HEK293 (cell line): ENCODE measurements around the gene PDPK1.
"Not testable (repeated sequence)": the region's sequence is repeated elsewhere in the genome, so short reads cannot be mapped to it uniquely, and the experiment has no call there.

Source experiments
- CTCF ChIA-PET: fragments of 350-600 bp; formaldehyde crosslinking; extraction: SDS; loops from one replicate; lab custom pipeline; 2021; ENCODE audit warnings: antibody characterized with exemption; lab: Yijun Ruan, JAX
- POLR2A ChIA-PET: fragments of 300-600 bp; formaldehyde crosslinking; extraction: SDS; loops from one replicate; lab custom pipeline; 2020; ENCODE audit warnings: antibody characterized with exemption, inconsistent platforms; lab: Yijun Ruan, JAX
- H3K27ac ChIP-seq: fragments of 200-500 bp; sonication (Bioruptor generic); 2 replicates; pipeline ENCODE4 v1.5.1; 2014; ENCODE audit warnings: low read depth, low read length, control low read depth, inconsistent platforms; ENCODE audit errors: extremely low read depth
- H3K36me3 ChIP-seq, 2 experiments: fragments of 200-500 bp in 1 of 2; sonication (Bioruptor generic) in 1 of 2; 1 replicate in 1 of 2; 2 replicates in 1 of 2; pipeline ENCODE4 v1.5.1; 2014 to 2017; ENCODE audit warnings: inconsistent platforms in 2 of 2, low read length in 2 of 2; ENCODE audit not compliant: control insufficient read depth in 2 of 2, insufficient read depth in 1 of 2
- H3K4me1 ChIP-seq: fragments of 200-500 bp; sonication (Bioruptor generic); 2 replicates; pipeline ENCODE4 v1.5.1; 2014; ENCODE audit warnings: mild to moderate bottlenecking, low read length, inconsistent platforms; ENCODE audit not compliant: control insufficient read depth, insufficient read depth
- H3K4me3 ChIP-seq: 2 replicates; pipeline ENCODE4 v1.5.1; 2011; ENCODE audit warnings: low read depth, mild to moderate bottlenecking, control low read depth, low read length, moderate library complexity
- H3K9me3 ChIP-seq: fragments of 200-500 bp; sonication (Bioruptor generic); 2 replicates; pipeline ENCODE4 v1.5.1; 2014; ENCODE audit warnings: low read depth, low read length, inconsistent platforms; ENCODE audit not compliant: control insufficient read depth, insufficient read depth
- GLI2 ChIP-seq: fragments of 450-650 bp; formaldehyde crosslinking; IDR thresholded peaks from 2 replicates; pipeline ENCODE4; 2017; ENCODE audit warnings: missing biosample characterization, missing genetic modification characterization, low read depth, borderline replicate concordance
- HOXA7 ChIP-seq: sonication (generic); formaldehyde crosslinking; IDR thresholded peaks from 2 replicates; pipeline ENCODE4 v1.8.1; 2022; ENCODE audit warnings: missing genetic modification reagents, borderline replicate concordance
- WT1 ChIP-seq: fragments of 450-650 bp; formaldehyde crosslinking; IDR thresholded peaks from 2 replicates; pipeline ENCODE4 v1.5.1; 2016; ENCODE audit warnings: missing biosample characterization, missing genetic modification characterization
- ZBTB1 ChIP-seq: fragments of 450-650 bp; formaldehyde crosslinking; IDR thresholded peaks from 2 replicates; pipeline ENCODE4 v1.5.1; 2016; ENCODE audit warnings: missing biosample characterization, missing genetic modification characterization
- ZBTB21 ChIP-seq: fragments of 450-650 bp; formaldehyde crosslinking; IDR thresholded peaks from 2 replicates; pipeline ENCODE4 v1.5.1; 2017; ENCODE audit warnings: missing biosample characterization, missing genetic modification characterization
- ZNF10 ChIP-seq: fragments of 450-650 bp; formaldehyde crosslinking; IDR thresholded peaks from 2 replicates; pipeline ENCODE4 v1.5.1; 2017; ENCODE audit warnings: missing biosample characterization, missing genetic modification characterization
- ZNF146 ChIP-seq: fragments of 450-650 bp; formaldehyde crosslinking; IDR thresholded peaks from 2 replicates; pipeline ENCODE4 v1.5.1; 2016; ENCODE audit warnings: missing biosample characterization, missing genetic modification characterization
- ZNF223 ChIP-seq: fragments of 450-650 bp; formaldehyde crosslinking; IDR thresholded peaks from 2 replicates; pipeline ENCODE4 v1.5.1; 2016; ENCODE audit warnings: missing biosample characterization, missing genetic modification characterization
- ZNF350 ChIP-seq: fragments of 450-650 bp; formaldehyde crosslinking; IDR thresholded peaks from 2 replicates; pipeline ENCODE4 v1.5.0; 2017; ENCODE audit warnings: missing biosample characterization, mild to moderate bottlenecking, missing genetic modification characterization
- ZNF394 ChIP-seq: fragments of 450-650 bp; formaldehyde crosslinking; IDR thresholded peaks from 2 replicates; pipeline ENCODE4 v1.5.1; 2016; ENCODE audit warnings: missing biosample characterization, missing genetic modification characterization, mild to moderate bottlenecking, moderate library complexity, borderline replicate concordance
- ZNF48 ChIP-seq: fragments of 450-650 bp; formaldehyde crosslinking; IDR thresholded peaks from 2 replicates; pipeline ENCODE4 v1.5.1; 2016; ENCODE audit warnings: missing biosample characterization, missing genetic modification characterization
- ZNF501 ChIP-seq: fragments of 450-650 bp; formaldehyde crosslinking; IDR thresholded peaks from 2 replicates; pipeline ENCODE4 v1.5.1; 2016; ENCODE audit warnings: missing biosample characterization, missing genetic modification characterization
- ZNF521 ChIP-seq: fragments of 450-650 bp; formaldehyde crosslinking; IDR thresholded peaks from 2 replicates; pipeline ENCODE4 v1.5.1; 2017; ENCODE audit warnings: missing biosample characterization, mild to moderate bottlenecking, missing genetic modification characterization
- ZNF585B ChIP-seq: fragments of 450-650 bp; formaldehyde crosslinking; IDR thresholded peaks from 2 replicates; pipeline ENCODE4 v1.5.1; 2016; ENCODE audit warnings: missing biosample characterization, missing genetic modification characterization
- ZNF707 ChIP-seq: fragments of 450-650 bp; formaldehyde crosslinking; IDR thresholded peaks from 2 replicates; pipeline ENCODE4 v1.5.1; 2016; ENCODE audit warnings: missing biosample characterization, missing genetic modification characterization
- ZNF830 ChIP-seq: fragments of 450-650 bp; IDR thresholded peaks from 2 replicates; pipeline ENCODE4 v1.5.0; 2018; ENCODE audit warnings: missing biosample characterization, missing genetic modification characterization, low read depth, mild to moderate bottlenecking, moderate library complexity
- TF ChIP-seq, protein P1 (sequence below): fragments of 450-650 bp; formaldehyde crosslinking; IDR thresholded peaks from 2 replicates; pipeline ENCODE4 v1.5.1; 2016; ENCODE audit warnings: missing biosample characterization, missing genetic modification characterization, low read depth
- TF ChIP-seq, protein P2 (sequence below): fragments of 450-650 bp; IDR thresholded peaks from 2 replicates; pipeline ENCODE4 v1.5.1; 2018; ENCODE audit warnings: missing biosample characterization, missing genetic modification characterization
- TF ChIP-seq, protein P3 (sequence below): fragments of 450-650 bp; formaldehyde crosslinking; IDR thresholded peaks from 2 replicates; pipeline ENCODE4 v1.5.1; 2017; ENCODE audit warnings: missing biosample characterization, missing genetic modification characterization
- TF ChIP-seq, protein P4 (sequence below): fragments of 450-650 bp; formaldehyde crosslinking; IDR thresholded peaks from 2 replicates; pipeline ENCODE4 v1.5.1; 2016; ENCODE audit warnings: missing biosample characterization, missing genetic modification characterization

PDPK1 gene

DNA sequence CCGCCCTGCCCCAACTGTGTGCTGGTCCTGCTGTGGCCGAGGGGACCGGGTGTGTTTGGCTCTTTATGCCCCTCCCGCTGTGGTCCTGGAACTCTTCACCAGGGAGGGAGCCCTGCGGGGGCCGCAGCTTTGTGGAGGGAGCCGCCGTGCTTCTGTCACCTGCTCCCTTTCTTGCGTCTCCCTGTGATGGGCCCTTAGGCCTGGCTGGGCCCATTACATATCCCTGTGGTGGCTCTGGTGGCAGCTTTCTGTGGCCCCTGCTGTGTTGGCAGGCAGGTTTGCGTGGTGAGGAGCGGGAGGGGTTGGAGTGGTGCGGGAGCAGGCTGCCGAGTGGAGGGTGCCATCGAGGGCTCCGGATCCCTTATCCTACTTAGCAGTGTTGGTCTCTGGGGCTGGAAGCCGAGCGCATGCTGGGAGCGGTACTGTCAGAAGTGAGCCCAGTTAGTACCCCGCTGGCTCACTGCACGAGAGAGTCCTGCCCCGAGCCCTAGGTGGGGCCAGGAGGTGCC, 60.4 kb downstream of the PDPK1 start:
- TF ChIP-seq ZBTB21 (tag by site-specific recombination) (no peak), ZNF223 (no peak), WT1 (tag by site-specific recombination) (no peak), ZNF350 (tag by site-specific recombination) (no peak), ZNF394 (tag by site-specific recombination) (no peak), ZBTB1 (tag by site-specific recombination) (no peak), ZNF48 (tag by site-specific recombination) (no peak), ZNF10 (tag by site-specific recombination) (no peak), ZNF707 (tag by site-specific recombination) (no peak)
- TF ChIP-seq, protein P1, sequence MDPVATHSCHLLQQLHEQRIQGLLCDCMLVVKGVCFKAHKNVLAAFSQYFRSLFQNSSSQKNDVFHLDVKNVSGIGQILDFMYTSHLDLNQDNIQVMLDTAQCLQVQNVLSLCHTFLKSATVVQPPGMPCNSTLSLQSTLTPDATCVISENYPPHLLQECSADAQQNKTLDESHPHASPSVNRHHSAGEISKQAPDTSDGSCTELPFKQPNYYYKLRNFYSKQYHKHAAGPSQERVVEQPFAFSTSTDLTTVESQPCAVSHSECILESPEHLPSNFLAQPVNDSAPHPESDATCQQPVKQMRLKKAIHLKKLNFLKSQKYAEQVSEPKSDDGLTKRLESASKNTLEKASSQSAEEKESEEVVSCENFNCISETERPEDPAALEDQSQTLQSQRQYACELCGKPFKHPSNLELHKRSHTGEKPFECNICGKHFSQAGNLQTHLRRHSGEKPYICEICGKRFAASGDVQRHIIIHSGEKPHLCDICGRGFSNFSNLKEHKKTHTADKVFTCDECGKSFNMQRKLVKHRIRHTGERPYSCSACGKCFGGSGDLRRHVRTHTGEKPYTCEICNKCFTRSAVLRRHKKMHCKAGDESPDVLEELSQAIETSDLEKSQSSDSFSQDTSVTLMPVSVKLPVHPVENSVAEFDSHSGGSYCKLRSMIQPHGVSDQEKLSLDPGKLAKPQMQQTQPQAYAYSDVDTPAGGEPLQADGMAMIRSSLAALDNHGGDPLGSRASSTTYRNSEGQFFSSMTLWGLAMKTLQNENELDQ (tag by site-specific recombination): no peak
- TF ChIP-seq, protein P2, sequence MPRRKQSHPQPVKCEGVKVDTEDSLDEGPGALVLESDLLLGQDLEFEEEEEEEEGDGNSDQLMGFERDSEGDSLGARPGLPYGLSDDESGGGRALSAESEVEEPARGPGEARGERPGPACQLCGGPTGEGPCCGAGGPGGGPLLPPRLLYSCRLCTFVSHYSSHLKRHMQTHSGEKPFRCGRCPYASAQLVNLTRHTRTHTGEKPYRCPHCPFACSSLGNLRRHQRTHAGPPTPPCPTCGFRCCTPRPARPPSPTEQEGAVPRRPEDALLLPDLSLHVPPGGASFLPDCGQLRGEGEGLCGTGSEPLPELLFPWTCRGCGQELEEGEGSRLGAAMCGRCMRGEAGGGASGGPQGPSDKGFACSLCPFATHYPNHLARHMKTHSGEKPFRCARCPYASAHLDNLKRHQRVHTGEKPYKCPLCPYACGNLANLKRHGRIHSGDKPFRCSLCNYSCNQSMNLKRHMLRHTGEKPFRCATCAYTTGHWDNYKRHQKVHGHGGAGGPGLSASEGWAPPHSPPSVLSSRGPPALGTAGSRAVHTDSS (tag by site-specific recombination): no peak
- ChIA-PET CTCF (no interaction called here), POLR2A (no interaction called here)
- no peaks in the 10 kb centered on the region for H3K4me1 ChIP-seq
- no peak overlapping the region for H3K4me3 ChIP-seq
- peaks cover 0 to 42% of the 10 kb centered on the region in 2 experiments; a peak in 2 of 3 replicates for H3K36me3 ChIP-seq
- no peaks in the 10 kb centered on the region for H3K9me3 ChIP-seq
- no peak overlapping the region for H3K27ac ChIP-seq

DNA sequence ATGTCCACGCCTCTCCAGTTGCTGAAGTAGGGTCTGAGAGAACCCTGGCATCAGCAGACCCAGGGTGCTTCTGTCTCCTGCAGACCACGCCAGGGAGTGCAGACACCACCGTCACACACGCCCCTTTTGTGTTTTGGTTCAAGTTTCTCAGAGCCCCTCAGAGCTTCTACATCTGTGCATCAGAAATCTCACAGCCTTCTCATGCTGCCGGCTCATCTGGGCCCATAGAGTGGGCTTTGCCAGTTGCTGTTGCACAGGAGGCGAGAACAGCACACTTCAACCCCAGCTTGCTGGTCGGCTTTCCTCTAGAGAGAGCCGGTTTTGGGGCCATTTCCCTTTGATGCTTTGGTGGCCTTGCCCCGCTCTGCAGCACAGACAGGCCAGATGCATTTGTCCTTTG, 60.9 kb downstream of the PDPK1 start:
- no peak for TF ChIP-seq ZNF146 (tag by site-specific recombination)
- no peak for TF ChIP-seq GLI2 (tag by site-specific recombination)
- no peak for TF ChIP-seq ZNF830 (tag by site-specific recombination)
- TF ChIP-seq, protein P3, sequence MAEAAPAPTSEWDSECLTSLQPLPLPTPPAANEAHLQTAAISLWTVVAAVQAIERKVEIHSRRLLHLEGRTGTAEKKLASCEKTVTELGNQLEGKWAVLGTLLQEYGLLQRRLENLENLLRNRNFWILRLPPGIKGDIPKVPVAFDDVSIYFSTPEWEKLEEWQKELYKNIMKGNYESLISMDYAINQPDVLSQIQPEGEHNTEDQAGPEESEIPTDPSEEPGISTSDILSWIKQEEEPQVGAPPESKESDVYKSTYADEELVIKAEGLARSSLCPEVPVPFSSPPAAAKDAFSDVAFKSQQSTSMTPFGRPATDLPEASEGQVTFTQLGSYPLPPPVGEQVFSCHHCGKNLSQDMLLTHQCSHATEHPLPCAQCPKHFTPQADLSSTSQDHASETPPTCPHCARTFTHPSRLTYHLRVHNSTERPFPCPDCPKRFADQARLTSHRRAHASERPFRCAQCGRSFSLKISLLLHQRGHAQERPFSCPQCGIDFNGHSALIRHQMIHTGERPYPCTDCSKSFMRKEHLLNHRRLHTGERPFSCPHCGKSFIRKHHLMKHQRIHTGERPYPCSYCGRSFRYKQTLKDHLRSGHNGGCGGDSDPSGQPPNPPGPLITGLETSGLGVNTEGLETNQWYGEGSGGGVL: no peak
- TF ChIP-seq ZNF585B (tag by site-specific recombination): no peak
- no peak for TF ChIP-seq ZNF521 (tag by site-specific recombination)
- no peak for TF ChIP-seq ZNF350 (tag by site-specific recombination)
- no peak for TF ChIP-seq ZNF501 (tag by site-specific recombination)
- TF ChIP-seq, protein P4, sequence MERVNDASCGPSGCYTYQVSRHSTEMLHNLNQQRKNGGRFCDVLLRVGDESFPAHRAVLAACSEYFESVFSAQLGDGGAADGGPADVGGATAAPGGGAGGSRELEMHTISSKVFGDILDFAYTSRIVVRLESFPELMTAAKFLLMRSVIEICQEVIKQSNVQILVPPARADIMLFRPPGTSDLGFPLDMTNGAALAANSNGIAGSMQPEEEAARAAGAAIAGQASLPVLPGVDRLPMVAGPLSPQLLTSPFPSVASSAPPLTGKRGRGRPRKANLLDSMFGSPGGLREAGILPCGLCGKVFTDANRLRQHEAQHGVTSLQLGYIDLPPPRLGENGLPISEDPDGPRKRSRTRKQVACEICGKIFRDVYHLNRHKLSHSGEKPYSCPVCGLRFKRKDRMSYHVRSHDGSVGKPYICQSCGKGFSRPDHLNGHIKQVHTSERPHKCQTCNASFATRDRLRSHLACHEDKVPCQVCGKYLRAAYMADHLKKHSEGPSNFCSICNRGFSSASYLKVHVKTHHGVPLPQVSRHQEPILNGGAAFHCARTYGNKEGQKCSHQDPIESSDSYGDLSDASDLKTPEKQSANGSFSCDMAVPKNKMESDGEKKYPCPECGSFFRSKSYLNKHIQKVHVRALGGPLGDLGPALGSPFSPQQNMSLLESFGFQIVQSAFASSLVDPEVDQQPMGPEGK (tag by site-specific recombination): no peak
- TF ChIP-seq HOXA7 (CRISPR knock-in tag): no peak
- POLR2A ChIA-PET: no interaction called here
- CTCF ChIA-PET: no interaction called here
- Histone ChIP-seq H3K27ac (no peak overlapping the region), H3K4me3 (no peak overlapping the region), H3K36me3 (peaks cover 0 to 39% of the 10 kb centered on the region in 2 experiments; a peak in 2 of 3 replicates), H3K9me3 (no peaks in the 10 kb centered on the region), H3K4me1 (no peaks in the 10 kb centered on the region)

DNA sequence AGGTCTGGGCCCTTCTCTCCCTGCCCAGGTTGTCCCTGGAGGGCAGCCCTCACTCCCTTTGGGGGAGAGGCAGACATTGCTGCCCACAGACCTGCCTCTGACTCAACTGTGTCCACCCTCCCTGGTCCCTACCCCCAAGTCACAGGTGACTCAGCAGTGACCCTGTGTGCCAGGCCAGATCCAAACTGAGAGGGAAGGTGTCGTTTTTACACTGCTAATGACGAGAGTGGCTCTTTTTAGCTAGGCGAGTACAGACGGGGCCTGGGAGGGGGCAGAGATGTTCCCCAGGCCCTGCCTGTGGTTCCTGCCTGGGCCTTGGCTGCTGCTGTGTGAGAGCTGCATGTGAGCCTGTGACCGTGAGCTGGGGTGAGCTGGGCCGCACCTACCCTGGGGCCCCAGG, 61.3 kb downstream of the PDPK1 start:
- H3K4me3 ChIP-seq, POLR2A ChIA-PET, H3K4me1 ChIP-seq, H3K27ac ChIP-seq, CTCF ChIA-PET, H3K9me3 ChIP-seq: not testable (repeated sequence)
- peaks cover 0 to 36% of the 10 kb centered on the region in 2 experiments; a peak in 2 of 3 replicates for H3K36me3 ChIP-seq

DNA sequence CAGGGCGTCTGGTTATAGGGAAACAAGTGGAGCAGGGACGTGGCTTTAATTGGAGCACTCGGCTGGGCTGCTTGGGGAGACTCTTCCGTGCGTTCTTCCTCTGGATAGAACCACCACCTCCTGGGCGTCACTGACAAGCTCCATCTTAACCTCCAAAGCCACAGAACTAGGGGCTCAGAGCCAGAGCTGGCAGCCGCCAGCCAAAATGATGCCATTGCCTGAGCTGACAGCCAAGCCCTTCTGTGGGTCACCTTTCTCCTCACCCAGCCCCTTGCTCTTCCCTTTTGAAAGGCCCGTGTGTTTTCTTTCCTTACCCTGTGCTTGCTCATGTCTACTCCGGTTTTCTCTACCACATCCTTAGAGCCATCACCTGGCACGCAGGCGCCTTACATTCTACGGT, 62.0 kb downstream of the PDPK1 start:
- H3K27ac ChIP-seq, H3K4me1 ChIP-seq, H3K4me3 ChIP-seq, CTCF ChIA-PET, H3K9me3 ChIP-seq, POLR2A ChIA-PET: not testable (repeated sequence)
- peaks cover 0 to 36% of the 10 kb centered on the region in 2 experiments; a peak in 2 of 3 replicates for H3K36me3 ChIP-seq
